Measurements from ENCODE around the gene CHST11. TPM values are rescaled to one million over a fixed set of nuclear protein-coding genes. Genes with fewer than 3 reads are reported as not detected.

The CHST11 gene
- polyA plus RNA-seq, 1 donor (not counting 4 experiments of a cell fraction or from before 2014, with no cell fraction given), result 11.9 TPM

- TF ChIP-seq CTCF (optimal IDR thresholded peaks at IDR 0.05 in 1 of 3, IDR thresholded peaks at IDR 0.05 in 1 of 3, conservative IDR thresholded peaks at IDR 0.05 in 1 of 3; ENCODE audit: extremely low read depth in 1 of 3, insufficient read depth in 2 of 3, low read length in 3 of 3) (no peak), EZH2 (IDR thresholded peaks at IDR 0.05; ENCODE audit: low read length) (no peak)
- no peak overlapping the region for H3K4me2 ChIP-seq (ENCODE audit: control insufficient read depth, extremely low read depth, insufficient read depth, low read depth, low read length)
- no peaks in the 10 kb centered on the region for H4K20me1 ChIP-seq (ENCODE audit: control insufficient read depth, extremely low read depth, insufficient read depth, low read length)
Observed at GRCh38 chr12:104460973-104461698, 4.4 kb downstream of the CHST11 start.

GRCh38 chr12:104462325-104462724, 5.6 kb downstream of the CHST11 start:
- H3K9me3 ChIP-seq (ENCODE audit: control insufficient read depth, low read depth, low read length), result no peaks in the 10 kb centered on the region
- dilution Hi-C loops (cut with MboI; ENCODE audit: extremely low pct_ligation_motif_present, low sequenced_read_pairs), result no loop called here
- no peak overlapping the region for H3K27ac ChIP-seq (ENCODE audit: control insufficient read depth, insufficient read depth, low read length)
- no peaks in the 10 kb centered on the region for H3K27me3 ChIP-seq (ENCODE audit: control insufficient read depth, extremely low read depth, insufficient read depth, low read length)
- peaks cover 12% of the 10 kb centered on the region for H3K4me1 ChIP-seq (ENCODE audit: control insufficient read depth, extremely low read depth, insufficient read depth, low read length)
- no peaks in the 10 kb centered on the region for H4K20me1 ChIP-seq (ENCODE audit: control insufficient read depth, extremely low read depth, insufficient read depth, low read length)
- no peaks in the 10 kb centered on the region for H3K9me1 ChIP-seq (ENCODE audit: control insufficient read depth, extremely low read depth, insufficient read depth, low read length)
- no peak for DNase-seq (ENCODE audit: low read depth, low spot score)
- no peaks in the 10 kb centered on the region for H3K36me3 ChIP-seq (ENCODE audit: control insufficient read depth in 2 of 2, extremely low read depth in 1 of 2, insufficient read depth in 2 of 2, low read length in 2 of 2)
- no peak overlapping the region for H2AFZ ChIP-seq (ENCODE audit: control insufficient read depth, low read length)
- H3K4me2 ChIP-seq (ENCODE audit: control insufficient read depth, extremely low read depth, insufficient read depth, low read depth, low read length), result no peak overlapping the region
- H3K4me3 ChIP-seq (ENCODE audit: control insufficient read depth in 2 of 3, extremely low read depth in 1 of 3, insufficient read depth in 2 of 3, low read depth in 1 of 3, low read length in 3 of 3), result no peak overlapping the region
- no peak overlapping the region for H3K9ac ChIP-seq (ENCODE audit: control insufficient read depth, extremely low read depth, insufficient read depth, low read length)
- TF ChIP-seq CTCF (optimal IDR thresholded peaks at IDR 0.05 in 1 of 3, IDR thresholded peaks at IDR 0.05 in 1 of 3, conservative IDR thresholded peaks at IDR 0.05 in 1 of 3; ENCODE audit: extremely low read depth in 1 of 3, insufficient read depth in 2 of 3, low read length in 3 of 3) (no peak), EZH2 (IDR thresholded peaks at IDR 0.05; ENCODE audit: low read length) (no peak)
- FAIRE-seq, result no peak
- peaks cover 75% of the 10 kb centered on the region for H3K79me2 ChIP-seq (ENCODE audit: control insufficient read depth, insufficient read depth, low read length)

More at GRCh38 chr12:104460973-104461698, 4.4 kb downstream of the CHST11 start:
- no peak overlapping the region for H3K9ac ChIP-seq (ENCODE audit: control insufficient read depth, extremely low read depth, insufficient read depth, low read length)
- peaks cover 15% of the 10 kb centered on the region for H3K4me1 ChIP-seq (ENCODE audit: control insufficient read depth, extremely low read depth, insufficient read depth, low read length)
- no peaks in the 10 kb centered on the region for H3K36me3 ChIP-seq (ENCODE audit: control insufficient read depth in 2 of 2, extremely low read depth in 1 of 2, insufficient read depth in 2 of 2, low read length in 2 of 2)
- H2AFZ ChIP-seq (ENCODE audit: control insufficient read depth, low read length), result no peak overlapping the region
- no peaks in the 10 kb centered on the region for H3K9me1 ChIP-seq (ENCODE audit: control insufficient read depth, extremely low read depth, insufficient read depth, low read length)
- DNase-seq (ENCODE audit: low read depth, low spot score) (no peak), FAIRE-seq (no peak)
- peaks cover 69% of the 10 kb centered on the region for H3K79me2 ChIP-seq (ENCODE audit: control insufficient read depth, insufficient read depth, low read length)
- no peak overlapping the region for H3K27ac ChIP-seq (ENCODE audit: control insufficient read depth, insufficient read depth, low read length)
- H3K9me3 ChIP-seq (ENCODE audit: control insufficient read depth, low read depth, low read length), result no peaks in the 10 kb centered on the region
- H3K4me3 ChIP-seq (ENCODE audit: control insufficient read depth in 2 of 3, extremely low read depth in 1 of 3, insufficient read depth in 2 of 3, low read depth in 1 of 3, low read length in 3 of 3), result no peak overlapping the region
- H3K27me3 ChIP-seq (ENCODE audit: control insufficient read depth, extremely low read depth, insufficient read depth, low read length), result no peaks in the 10 kb centered on the region
- dilution Hi-C loops (cut with MboI; ENCODE audit: extremely low pct_ligation_motif_present, low sequenced_read_pairs), result no loop called here
